ENCODE data around the gene KDELR3.

Gene KDELR3

DNA sequence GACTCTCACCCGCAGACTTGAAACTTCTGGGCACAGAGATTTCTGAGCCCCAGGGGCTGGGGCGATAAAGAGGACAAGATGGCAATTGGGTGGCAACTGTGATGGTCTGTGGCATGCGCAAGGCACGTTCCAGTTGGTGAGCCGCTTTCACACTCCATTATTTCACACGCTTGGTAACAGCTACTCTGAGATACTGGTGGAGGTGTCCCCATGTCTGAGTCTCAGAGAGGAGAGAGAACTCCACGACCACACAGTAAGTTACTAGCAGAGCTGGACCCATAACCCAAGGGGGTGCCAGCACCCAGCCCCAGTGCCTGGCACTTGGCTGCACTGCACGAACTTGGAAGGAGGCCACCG lies 6.9 kb upstream of the KDELR3 start:
- no peaks in the 10 kb centered on the region for H3K36me3 ChIP-seq (ENCODE audit: low read depth)
- TF ChIP-seq, protein P1, sequence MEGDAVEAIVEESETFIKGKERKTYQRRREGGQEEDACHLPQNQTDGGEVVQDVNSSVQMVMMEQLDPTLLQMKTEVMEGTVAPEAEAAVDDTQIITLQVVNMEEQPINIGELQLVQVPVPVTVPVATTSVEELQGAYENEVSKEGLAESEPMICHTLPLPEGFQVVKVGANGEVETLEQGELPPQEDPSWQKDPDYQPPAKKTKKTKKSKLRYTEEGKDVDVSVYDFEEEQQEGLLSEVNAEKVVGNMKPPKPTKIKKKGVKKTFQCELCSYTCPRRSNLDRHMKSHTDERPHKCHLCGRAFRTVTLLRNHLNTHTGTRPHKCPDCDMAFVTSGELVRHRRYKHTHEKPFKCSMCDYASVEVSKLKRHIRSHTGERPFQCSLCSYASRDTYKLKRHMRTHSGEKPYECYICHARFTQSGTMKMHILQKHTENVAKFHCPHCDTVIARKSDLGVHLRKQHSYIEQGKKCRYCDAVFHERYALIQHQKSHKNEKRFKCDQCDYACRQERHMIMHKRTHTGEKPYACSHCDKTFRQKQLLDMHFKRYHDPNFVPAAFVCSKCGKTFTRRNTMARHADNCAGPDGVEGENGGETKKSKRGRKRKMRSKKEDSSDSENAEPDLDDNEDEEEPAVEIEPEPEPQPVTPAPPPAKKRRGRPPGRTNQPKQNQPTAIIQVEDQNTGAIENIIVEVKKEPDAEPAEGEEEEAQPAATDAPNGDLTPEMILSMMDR (IDR thresholded peaks at IDR 0.05; ENCODE audit: poor library complexity, severe bottlenecking), result no peak
- no peaks in the 10 kb centered on the region for H3K9me3 ChIP-seq (ENCODE audit: severe bottlenecking)
- ATAC-seq (ENCODE audit: low read depth), result peak; percentile 25
- H3K4me1 ChIP-seq (ENCODE audit: insufficient read depth, poor library complexity, severe bottlenecking), result no peaks in the 10 kb centered on the region
- no peak for DNase-seq (ENCODE audit: low spot score)
- no peak overlapping the region for H3K27ac ChIP-seq (ENCODE audit: poor library complexity, severe bottlenecking)
- no peak overlapping the region for H3K4me3 ChIP-seq (ENCODE audit: severe bottlenecking)
- peaks cover 10% of the 10 kb centered on the region for H3K27me3 ChIP-seq (ENCODE audit: insufficient read depth, poor library complexity, severe bottlenecking)

DNA sequence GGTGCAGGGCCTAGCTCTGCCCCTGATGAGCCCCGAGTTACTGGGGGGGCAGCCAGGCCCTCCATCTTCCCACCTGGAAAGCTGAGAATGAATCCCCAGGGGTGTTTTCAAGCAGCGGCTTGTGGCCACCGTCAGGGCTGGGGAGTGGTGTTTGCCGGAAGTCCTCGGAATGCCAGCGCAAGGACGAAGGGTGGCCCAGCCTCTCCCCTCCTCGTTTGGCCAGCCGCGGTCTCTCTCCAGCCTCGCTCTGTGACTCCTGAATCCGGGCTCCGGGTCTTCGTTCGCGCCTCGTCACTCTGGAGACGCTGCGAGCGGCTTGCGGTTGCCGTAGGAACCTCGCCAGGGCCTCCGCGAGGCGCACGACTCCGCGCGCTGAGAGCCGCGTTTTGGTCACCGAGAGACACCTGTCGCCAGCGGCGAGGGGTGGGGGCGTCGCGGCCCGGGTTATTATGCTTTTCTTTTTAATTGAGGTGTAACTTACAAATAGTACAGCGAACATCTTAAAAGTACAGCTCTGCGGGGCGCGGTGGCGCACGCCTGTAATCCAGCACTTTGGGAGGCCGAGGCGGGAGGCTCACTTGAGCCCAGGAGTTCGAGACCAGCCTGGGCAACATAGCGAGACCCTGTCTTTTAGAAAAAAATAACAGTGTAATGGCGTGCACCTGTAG lies 6.3 kb upstream of the KDELR3 start:
- no peaks in the 10 kb centered on the region for H3K4me1 ChIP-seq (ENCODE audit: insufficient read depth, poor library complexity, severe bottlenecking)
- ATAC-seq (ENCODE audit: low read depth) (peak; percentile 62), DNase-seq (ENCODE audit: low spot score) (no peak)
- H3K4me3 ChIP-seq (ENCODE audit: severe bottlenecking), result no peak overlapping the region
- H3K27ac ChIP-seq (ENCODE audit: poor library complexity, severe bottlenecking), result no peak overlapping the region
- peaks cover 5% of the 10 kb centered on the region for H3K27me3 ChIP-seq (ENCODE audit: insufficient read depth, poor library complexity, severe bottlenecking)
- H3K9me3 ChIP-seq (ENCODE audit: severe bottlenecking), result no peaks in the 10 kb centered on the region
- no peaks in the 10 kb centered on the region for H3K36me3 ChIP-seq (ENCODE audit: low read depth)
- TF ChIP-seq, protein P1 (IDR thresholded peaks at IDR 0.05; ENCODE audit: poor library complexity, severe bottlenecking), result no peak

DNA sequence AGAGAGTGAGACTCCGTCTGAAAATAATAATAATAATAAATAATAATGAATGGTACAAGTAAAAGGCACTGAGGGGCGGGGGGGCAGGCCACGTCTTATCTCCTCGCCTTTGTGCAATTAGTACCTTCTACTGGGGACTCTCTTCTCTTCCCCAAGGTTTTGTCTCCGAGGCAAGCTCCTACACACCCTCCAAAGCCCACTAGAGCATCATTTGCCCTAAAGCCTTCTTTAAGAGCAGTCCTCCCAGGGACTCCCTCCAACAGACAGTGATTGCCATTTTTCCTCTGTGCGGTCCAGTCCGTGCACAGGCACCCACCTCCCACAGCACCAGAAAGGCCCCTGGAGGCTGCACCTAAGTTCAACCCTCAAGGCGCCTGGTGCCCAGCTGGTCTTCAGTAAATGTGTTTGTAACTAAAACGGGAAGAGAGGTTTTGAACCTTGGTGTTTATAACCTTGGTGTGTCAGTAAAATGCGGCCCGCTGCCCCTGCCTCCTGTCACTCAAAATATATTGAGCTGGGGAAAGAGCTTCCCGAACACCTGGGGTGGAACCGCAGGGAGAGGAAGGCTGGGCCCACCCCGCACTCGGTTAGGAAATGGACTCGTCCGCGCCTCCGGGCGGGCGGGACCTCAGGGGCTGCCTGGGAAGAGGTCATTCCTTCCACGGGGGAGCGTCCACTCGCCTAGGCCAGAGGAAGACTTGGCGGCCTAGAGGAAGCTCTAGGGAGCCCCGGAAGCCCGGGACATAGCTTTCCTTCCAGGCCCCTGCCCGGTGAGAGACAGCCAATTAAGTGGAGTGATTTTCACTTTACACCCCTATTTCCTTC lies 4.7 kb upstream of the KDELR3 start:
- no peak for ATAC-seq (ENCODE audit: low read depth)
- peaks cover 4% of the 10 kb centered on the region for H3K27me3 ChIP-seq (ENCODE audit: insufficient read depth, poor library complexity, severe bottlenecking)
- TF ChIP-seq, protein P1 (IDR thresholded peaks at IDR 0.05; ENCODE audit: poor library complexity, severe bottlenecking), result no peak

DNA sequence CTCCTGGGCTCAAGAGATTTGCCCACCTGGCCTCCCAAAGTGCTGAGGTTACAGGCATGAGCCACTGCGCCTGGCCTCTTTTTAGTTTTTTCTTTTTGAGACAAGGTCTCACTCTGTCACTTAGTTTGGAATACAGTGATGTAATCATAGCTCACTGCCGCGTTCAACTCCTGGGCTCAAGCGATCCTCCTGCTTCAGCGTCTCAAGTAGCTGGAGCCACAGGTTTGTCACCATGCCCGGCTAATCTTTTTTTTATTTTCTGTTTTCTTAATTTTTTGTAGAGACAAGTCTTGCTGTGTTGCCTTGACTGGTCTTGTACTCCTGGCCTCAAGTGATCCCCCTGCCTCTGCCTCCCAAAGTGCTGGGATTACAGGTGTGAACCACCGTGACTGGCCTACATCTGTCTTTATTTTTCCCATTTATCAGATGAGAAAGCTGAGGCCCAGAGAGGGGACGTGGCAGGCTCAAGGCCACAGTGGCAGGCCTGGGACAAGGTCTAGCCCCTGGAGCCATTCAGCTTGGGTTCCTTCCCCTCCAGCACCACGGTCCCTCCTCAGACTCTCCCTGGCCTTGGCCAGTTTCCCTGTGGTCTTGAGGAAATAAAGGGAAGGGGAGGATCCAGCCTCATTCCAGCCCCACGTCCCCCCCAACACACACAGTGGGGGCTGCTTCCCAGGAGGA lies 2.8 kb upstream of the KDELR3 start:
- DNase-seq (ENCODE audit: low spot score) (no peak), ATAC-seq (ENCODE audit: low read depth) (no peak)
- TF ChIP-seq, protein P1 (IDR thresholded peaks at IDR 0.05; ENCODE audit: poor library complexity, severe bottlenecking), result no peak
- Histone ChIP-seq H3K27ac (ENCODE audit: poor library complexity, severe bottlenecking) (no peak overlapping the region), H3K4me3 (ENCODE audit: severe bottlenecking) (no peak overlapping the region), H3K27me3 (ENCODE audit: insufficient read depth, poor library complexity, severe bottlenecking) (peaks cover 4% of the 10 kb centered on the region), H3K9me3 (ENCODE audit: severe bottlenecking) (no peaks in the 10 kb centered on the region), H3K4me1 (ENCODE audit: insufficient read depth, poor library complexity, severe bottlenecking) (peaks cover 2% of the 10 kb centered on the region), H3K36me3 (ENCODE audit: low read depth) (no peaks in the 10 kb centered on the region)

More for the DNA sequence above, 4.7 kb upstream of the KDELR3 start:
- DNase-seq (ENCODE audit: low spot score), result no peak
- Histone ChIP-seq H3K4me1 (ENCODE audit: insufficient read depth, poor library complexity, severe bottlenecking) (peaks cover 2% of the 10 kb centered on the region), H3K4me3 (ENCODE audit: severe bottlenecking) (no peak overlapping the region), H3K9me3 (ENCODE audit: severe bottlenecking) (no peaks in the 10 kb centered on the region), H3K36me3 (ENCODE audit: low read depth) (no peaks in the 10 kb centered on the region), H3K27ac (ENCODE audit: poor library complexity, severe bottlenecking) (no peak overlapping the region)
